Right lobe of liver (tissue), 6 donors: ENCODE data around the gene SPON1. TPM values are rescaled to one million over a fixed set of nuclear protein-coding genes. Genes with fewer than 3 reads are reported as not detected.

ENCODE experiments used
- ATAC-seq, 4 donors: fragments of 200-7000 bp; cut with Tn5 transposase; one replicate each; pipeline ENCODE4 v1.9.1; 2020; ENCODE audit warnings: mild to moderate bottlenecking in 4 of 4, moderate library complexity in 4 of 4
- DNase-seq, 3 donors: peaks; one replicate each; pipeline ENCODE4 v3.0.0-alpha.2; 2020
- H3K27ac ChIP-seq, 3 donors: fragments of 200-600 bp; one replicate each; pipeline ENCODE4 v1.8.0; 2022
- H3K27me3 ChIP-seq, 2 donors: fragments of 200-600 bp; one replicate each; pipeline ENCODE4 v1.8.0; 2022
- H3K36me3 ChIP-seq, 4 donors: fragments of 200-600 bp; sonication (generic) in 1 of 4; one replicate each; pipeline versions ENCODE4 v1.5.1 to v1.8.0; 2017 to 2022; ENCODE audit warnings: control low read depth in 1 of 4
- H3K4me1 ChIP-seq, 4 donors: fragments of 200-600 bp; sonication (generic) in 1 of 4; one replicate each; pipeline versions ENCODE4 v1.5.1 to v1.8.0; 2017 to 2022; ENCODE audit warnings: control low read depth in 1 of 4
- H3K4me3 ChIP-seq, 3 donors: fragments of 200-600 bp; one replicate each; pipeline ENCODE4 v1.8.0; 2022
- H3K9me3 ChIP-seq, 4 donors: fragments of 200-600 bp; sonication (generic) in 1 of 4; one replicate each; pipeline versions ENCODE4 v1.5.1 to v1.8.0; 2017 to 2022; ENCODE audit warnings: control low read depth in 1 of 4
- POLR2A ChIP-seq: fragments of 450-650 bp; IDR thresholded peaks from one replicate; pipeline ENCODE4 v1.6.1; 2017; ENCODE audit warnings: antibody characterized with exemption, mild to moderate bottlenecking
- WGBS: methylation state at CpG from one replicate; pipeline ENCODE4 v1.1.6; 2018; ENCODE audit warnings: low coverage, low lambda C conversion rate; ENCODE audit not compliant: insufficient coverage; ENCODE audit errors: missing lambda C conversion rate; 5-methylcytosine and 5-hydroxymethylcytosine counted together
- intact Hi-C, 2 donors: fragments of 100-400 bp; cut with DNase I; formaldehyde crosslinking; loops; one replicate each; pipeline versions ENCODE4 v1.11.2 to v1.14.1; 2022
- total RNA-seq, 6 experiments: library from RNA; depleted of rRNA in 2 of 6; stranded (reverse); fragments of >200 nt in 2 of 6; fragmentation: NEBNext Ultra II Directional in 3 of 6; extraction: Animal tissue kit (Norgen Biotek cat#: 25700) in 3 of 6; gene quantifications; one replicate each; pipeline versions ENCODE4 v1.1.0 to v1.2.4, GENCODE V29; 2016 to 2023
- TF ChIP-seq, protein P1 (sequence below), 4 donors: fragments of 200-600 bp in 3 of 4; fragments of 450-650 bp in 1 of 4; IDR thresholded peaks; one replicate each; pipeline versions ENCODE4 v1.5.1 to v1.8.0; 2016 to 2022; ENCODE audit warnings: antibody characterized with exemption in 4 of 4, mild to moderate bottlenecking in 2 of 4
- donor health status: DM: no; HTN: yes; CAD: no.
- donor health status: DM: no; HTN: no; CAD: no.
- donor health status: DM: no; HTN: no; CAD: no.
- donor health status: DM: no; HTN: yes; CAD: no.
- donor health status: DM: no; HTN: yes; CAD: no.

Gene SPON1
- total RNA-seq, 6 experiments from 2014 or later, result 0.51 to 2.4 (median 1.6) TPM

DNA sequence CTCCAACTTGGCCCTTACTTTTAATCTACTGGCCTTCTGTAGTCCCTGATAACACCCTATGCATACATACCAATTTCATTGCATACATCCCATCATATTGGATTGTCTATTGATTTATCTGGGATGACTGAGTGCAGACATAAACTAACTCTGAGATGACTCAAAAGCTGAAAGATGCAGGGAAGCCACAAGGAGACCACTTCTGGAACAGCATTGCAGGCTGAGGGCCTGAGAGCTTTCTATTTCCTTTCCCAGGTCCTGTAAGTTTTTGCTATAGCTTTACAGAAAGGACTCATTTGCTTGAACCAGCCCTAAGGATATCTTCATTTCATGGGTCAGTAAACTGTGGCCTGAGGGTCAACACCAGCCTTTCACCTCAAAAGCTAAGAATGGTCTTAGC is 15.1 kb upstream of the SPON1 start:
- intact Hi-C loops, result no loop called here
- Histone ChIP-seq H3K4me3 (no peak overlapping the region), H3K27ac (no peak overlapping the region), H3K4me1 (no peaks in the 10 kb centered on the region), H3K9me3 (no peaks in the 10 kb centered on the region), H3K27me3 (no peaks in the 10 kb centered on the region), H3K36me3 (no peaks in the 10 kb centered on the region)
- no peak for TF ChIP-seq POLR2A
- TF ChIP-seq, protein P1, sequence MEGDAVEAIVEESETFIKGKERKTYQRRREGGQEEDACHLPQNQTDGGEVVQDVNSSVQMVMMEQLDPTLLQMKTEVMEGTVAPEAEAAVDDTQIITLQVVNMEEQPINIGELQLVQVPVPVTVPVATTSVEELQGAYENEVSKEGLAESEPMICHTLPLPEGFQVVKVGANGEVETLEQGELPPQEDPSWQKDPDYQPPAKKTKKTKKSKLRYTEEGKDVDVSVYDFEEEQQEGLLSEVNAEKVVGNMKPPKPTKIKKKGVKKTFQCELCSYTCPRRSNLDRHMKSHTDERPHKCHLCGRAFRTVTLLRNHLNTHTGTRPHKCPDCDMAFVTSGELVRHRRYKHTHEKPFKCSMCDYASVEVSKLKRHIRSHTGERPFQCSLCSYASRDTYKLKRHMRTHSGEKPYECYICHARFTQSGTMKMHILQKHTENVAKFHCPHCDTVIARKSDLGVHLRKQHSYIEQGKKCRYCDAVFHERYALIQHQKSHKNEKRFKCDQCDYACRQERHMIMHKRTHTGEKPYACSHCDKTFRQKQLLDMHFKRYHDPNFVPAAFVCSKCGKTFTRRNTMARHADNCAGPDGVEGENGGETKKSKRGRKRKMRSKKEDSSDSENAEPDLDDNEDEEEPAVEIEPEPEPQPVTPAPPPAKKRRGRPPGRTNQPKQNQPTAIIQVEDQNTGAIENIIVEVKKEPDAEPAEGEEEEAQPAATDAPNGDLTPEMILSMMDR (IDR thresholded peaks at IDR 0.05), result no peak
- ATAC-seq (no peak), DNase-seq (no peak)

- Histone ChIP-seq H3K27ac (no peak overlapping the region), H3K9me3 (no peaks in the 10 kb centered on the region), H3K36me3 (no peaks in the 10 kb centered on the region), H3K4me1 (no peaks in the 10 kb centered on the region), H3K4me3 (no peak overlapping the region), H3K27me3 (peaks cover 0 to 4% of the 10 kb centered on the region in 2 donors)
- intact Hi-C loops, result no loop called here
- WGBS, result 18% methylated on average over 2 of the region's 2 CpGs
- TF ChIP-seq, protein P1 (IDR thresholded peaks at IDR 0.05), result no peak
- no peak for TF ChIP-seq POLR2A
- ATAC-seq (no peak), DNase-seq (no peak)
Observed at GRCh38 chr11:13949876-13950275, 12.6 kb upstream of the SPON1 start.

DNA sequence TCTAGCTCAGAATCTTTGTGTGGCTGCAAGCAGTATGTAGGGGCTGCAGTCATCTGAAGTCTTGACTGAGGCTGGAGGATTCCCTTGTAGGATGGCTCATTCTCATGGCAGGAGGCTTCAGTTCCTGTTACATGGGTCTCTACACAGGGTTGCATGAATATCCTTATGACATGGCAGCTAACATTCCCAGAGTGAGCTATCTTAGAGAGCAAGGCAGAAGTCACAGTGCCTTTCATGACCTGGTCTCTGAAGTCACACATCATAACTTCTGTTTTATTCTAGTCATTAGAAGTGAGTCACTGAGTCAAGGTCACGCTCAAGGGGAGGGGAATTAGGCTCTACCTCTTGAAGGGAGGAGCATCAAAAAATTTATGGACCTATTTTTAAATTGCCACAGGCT is 10.3 kb upstream of the SPON1 start:
- no peak overlapping the region for H3K4me3 ChIP-seq
- 50% methylated on average over 1 of the region's 1 CpG for WGBS
- H3K4me1 ChIP-seq, result no peaks in the 10 kb centered on the region
- H3K36me3 ChIP-seq, result no peaks in the 10 kb centered on the region
- no peak overlapping the region for H3K27ac ChIP-seq
- H3K27me3 ChIP-seq, result peaks cover 0 to 10% of the 10 kb centered on the region in 2 donors
- ATAC-seq, result no peak
- H3K9me3 ChIP-seq, result no peaks in the 10 kb centered on the region
- intact Hi-C loops, result no loop called here
- DNase-seq, result no peak
- TF ChIP-seq, protein P1 (IDR thresholded peaks at IDR 0.05), result no peak
- TF ChIP-seq POLR2A, result no peak

- no peaks in the 10 kb centered on the region for H3K4me1 ChIP-seq
- H3K4me3 ChIP-seq, result no peak overlapping the region
- WGBS, result 42% methylated on average over 4 of the region's 4 CpGs
- H3K27ac ChIP-seq, result no peak overlapping the region
- ATAC-seq, result no peak
- H3K36me3 ChIP-seq, result no peaks in the 10 kb centered on the region
- no peak for TF ChIP-seq POLR2A
- TF ChIP-seq, protein P1 (IDR thresholded peaks at IDR 0.05), result no peak
- no peak for DNase-seq
- no peaks in the 10 kb centered on the region for H3K9me3 ChIP-seq
- H3K27me3 ChIP-seq, result peaks cover 0 to 10% of the 10 kb centered on the region in 2 donors
- intact Hi-C loops, result no loop called here
Observed at GRCh38 chr11:13952668-13953067, 9.9 kb upstream of the SPON1 start.

GRCh38 chr11:13954591-13954990 is 7.9 kb upstream of the SPON1 start:
- Histone ChIP-seq H3K9me3 (no peaks in the 10 kb centered on the region), H3K27ac (no peak overlapping the region), H3K4me1 (no peaks in the 10 kb centered on the region), H3K4me3 (no peak overlapping the region), H3K36me3 (no peaks in the 10 kb centered on the region), H3K27me3 (peaks cover 0 to 10% of the 10 kb centered on the region in 2 donors)
- ATAC-seq (no peak), DNase-seq (no peak)
- TF ChIP-seq, protein P1 (IDR thresholded peaks at IDR 0.05), result no peak
- no peak for TF ChIP-seq POLR2A
- 73% methylated on average over 3 of the region's 3 CpGs for WGBS
- intact Hi-C loops, result no loop called here
